DMS53 treated with DMSO at 0.1 percent for 48 hours (cell line): Measurements from ENCODE around the gene NAIF1.

Experiments used
- DNase-seq: peaks from one replicate; lab custom pipeline; 2025; ENCODE audit not compliant: unreplicated experiment; lab: John Stamatoyannopoulos, UW

The NAIF1 gene

DNA sequence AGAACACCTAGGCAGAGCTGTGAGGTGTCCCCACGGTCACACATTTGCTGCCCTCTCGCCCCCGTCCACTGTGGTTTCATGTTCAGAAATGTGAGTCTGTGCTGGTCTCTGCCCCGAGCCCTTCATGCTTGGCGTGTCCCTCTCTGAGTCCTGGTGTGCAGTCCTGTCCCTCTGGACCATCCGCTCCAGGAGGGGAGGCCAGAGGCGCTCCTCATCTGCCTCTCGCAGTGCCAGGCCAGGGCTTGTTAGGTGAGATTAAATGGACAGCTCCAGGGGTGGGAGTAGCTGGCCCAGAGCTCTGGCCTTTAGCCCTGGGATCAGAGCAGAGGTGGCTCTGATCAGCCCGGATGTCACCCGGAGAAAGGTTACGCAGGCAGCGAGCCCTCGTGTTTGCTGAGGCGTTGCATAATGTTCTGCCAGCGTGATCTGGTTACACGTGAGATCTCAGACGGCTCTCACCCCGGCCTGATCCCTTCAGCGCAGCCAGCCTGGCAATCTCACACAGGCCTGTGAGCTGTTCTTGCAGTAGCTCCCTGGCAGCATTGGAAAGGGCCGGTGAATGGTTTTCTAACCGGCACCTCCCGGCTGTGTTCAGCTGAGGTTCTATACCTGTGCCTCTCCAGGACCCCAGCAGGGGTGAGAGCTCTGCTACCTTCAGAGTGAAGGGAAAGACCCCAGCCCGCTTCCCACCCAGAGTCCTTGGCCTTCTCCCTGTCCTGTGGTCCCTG, 35.9 kb upstream of the NAIF1 start:
- DNase-seq, result peak; percentile 83

DNA sequence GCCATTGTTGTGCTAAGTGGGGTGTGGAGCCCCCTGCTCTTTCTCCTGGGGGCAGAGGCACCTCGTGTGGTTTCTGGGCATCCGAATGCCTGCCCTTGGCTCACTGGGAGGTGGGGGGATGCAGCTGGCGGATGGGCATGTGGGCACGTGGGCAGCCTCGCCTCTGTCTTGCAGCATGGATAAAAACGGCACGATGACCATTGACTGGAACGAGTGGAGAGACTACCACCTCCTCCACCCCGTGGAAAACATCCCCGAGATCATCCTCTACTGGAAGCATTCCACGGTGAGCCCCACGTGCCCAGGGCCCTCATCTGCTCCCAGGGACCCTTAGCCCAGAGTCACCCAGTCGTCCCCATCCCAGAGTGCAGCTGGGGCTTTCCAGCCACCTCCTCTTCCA, 35.1 kb upstream of the NAIF1 start:
- no peak for DNase-seq

DNA sequence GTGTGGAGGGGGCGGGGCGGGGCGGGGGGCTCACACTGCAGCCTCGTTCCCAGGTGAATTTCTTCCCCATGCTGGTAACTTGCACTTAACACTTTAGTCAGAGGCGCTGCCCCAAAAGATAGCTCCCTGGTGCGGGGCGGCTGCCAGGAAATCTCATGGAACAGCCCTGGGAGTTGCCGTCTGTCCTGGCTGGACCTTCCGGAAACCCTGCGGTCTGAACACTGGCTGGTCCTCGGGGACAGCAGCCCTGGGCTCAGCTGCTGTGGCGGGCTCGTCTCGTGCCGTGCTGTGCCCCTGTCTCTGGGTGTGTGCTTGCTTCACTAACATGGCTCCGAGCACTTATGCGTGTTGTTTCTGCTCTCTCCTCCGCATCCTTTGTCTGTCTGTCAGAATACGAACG, 34.6 kb upstream of the NAIF1 start:
- DNase-seq, result no peak

DNA sequence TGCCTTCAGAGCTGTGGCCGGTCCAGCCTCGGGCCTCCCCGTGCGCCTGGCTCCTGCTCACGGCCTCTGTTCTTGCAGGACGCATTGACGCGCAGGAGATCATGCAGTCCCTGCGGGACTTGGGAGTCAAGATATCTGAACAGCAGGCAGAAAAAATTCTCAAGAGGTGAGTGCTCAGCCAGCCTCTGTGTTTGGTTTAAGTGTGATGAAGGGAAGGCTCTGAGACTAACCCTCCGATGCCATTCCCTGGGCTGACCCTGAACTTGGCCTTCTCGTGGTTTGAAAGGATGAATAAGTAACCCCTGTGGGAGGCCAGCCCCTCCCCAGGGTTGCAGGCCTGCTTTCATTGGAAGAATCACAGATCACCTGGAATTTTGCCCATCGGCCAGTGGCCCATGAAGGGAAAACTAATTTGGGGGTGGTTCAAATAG, 34.1 kb upstream of the NAIF1 start:
- DNase-seq, result no peak

DNA sequence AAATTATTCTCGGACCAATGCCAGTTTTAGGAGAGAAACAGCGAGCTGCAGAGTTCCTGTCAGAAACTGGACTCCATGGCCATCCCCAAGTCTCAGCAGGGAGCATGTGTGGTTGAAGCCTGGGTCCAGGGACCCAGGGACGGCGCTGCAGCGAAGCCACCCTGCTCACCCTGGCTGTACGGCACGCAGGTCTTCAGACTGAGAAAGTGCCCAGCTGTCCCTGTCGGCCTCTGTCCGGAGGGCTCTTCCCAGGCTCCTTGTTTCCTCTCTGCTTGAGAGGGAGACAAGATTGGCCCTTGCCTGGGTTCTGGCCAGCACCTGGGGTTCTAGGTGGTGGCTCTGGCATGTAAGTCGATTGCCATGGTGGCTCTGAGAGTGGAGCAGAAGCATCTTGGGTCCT, 33.5 kb upstream of the NAIF1 start:
- DNase-seq, result no peak

DNA sequence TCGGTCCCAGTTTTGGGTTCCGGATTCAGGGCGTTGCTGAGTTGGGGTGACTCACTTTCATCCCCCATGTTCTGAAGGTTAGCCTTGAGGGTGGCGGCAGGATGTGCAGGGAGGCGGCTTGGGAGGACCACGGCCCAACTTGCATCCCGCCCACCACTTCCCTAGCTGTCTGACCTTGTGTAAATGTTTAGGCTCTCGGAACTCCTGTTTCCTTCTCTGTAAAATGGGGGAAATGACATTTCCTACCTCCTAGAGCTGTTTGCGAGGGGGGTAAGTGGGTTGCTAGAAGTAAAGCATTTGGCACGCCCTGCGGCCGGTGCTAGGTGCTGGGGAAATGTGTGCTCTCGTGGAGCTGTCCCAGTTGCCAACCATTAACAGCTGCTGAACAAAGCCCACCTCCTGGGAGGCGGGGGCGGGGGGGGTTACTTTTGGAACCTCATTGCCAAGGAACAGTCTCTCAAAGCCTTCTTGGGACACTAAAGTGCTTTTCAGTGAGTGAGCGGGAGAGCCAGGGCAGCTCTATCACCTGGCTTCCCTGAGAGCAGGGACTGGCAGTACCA, 32.9 kb upstream of the NAIF1 start:
- DNase-seq, result no peak

DNA sequence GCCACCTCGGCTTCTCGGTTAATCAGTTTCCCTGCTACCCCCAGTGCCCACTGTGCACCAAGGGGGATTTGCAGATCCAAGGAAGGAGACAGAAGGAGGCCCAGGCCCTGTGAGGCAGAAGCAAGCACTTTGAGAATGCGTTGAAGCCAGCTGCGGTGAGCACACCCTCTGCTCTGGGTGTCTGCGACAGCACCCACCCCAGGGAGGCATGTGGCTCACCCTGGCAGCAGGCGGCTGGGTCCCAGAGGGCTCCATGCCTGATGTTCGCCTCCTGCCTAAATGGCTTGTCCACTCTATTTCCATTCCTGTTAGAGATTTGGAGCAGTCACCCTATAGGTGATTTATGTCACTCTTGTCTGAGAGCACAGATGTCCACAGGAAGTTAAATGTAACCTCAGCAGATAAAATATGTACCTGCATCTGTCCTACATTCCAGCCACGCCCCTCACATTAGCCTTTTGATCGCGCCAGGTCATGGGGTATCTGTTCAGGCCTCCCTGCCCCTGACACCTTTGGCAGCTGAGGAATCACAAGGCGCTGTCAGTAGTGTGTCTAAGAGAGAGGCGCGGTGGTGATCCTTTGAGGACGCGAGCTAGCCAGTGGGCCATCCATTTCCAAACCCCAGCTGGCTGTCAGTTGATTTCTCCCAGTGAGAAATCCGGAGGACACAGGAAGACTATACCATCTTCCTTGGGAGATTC, 32.3 kb upstream of the NAIF1 start:
- DNase-seq, result no peak

DNA sequence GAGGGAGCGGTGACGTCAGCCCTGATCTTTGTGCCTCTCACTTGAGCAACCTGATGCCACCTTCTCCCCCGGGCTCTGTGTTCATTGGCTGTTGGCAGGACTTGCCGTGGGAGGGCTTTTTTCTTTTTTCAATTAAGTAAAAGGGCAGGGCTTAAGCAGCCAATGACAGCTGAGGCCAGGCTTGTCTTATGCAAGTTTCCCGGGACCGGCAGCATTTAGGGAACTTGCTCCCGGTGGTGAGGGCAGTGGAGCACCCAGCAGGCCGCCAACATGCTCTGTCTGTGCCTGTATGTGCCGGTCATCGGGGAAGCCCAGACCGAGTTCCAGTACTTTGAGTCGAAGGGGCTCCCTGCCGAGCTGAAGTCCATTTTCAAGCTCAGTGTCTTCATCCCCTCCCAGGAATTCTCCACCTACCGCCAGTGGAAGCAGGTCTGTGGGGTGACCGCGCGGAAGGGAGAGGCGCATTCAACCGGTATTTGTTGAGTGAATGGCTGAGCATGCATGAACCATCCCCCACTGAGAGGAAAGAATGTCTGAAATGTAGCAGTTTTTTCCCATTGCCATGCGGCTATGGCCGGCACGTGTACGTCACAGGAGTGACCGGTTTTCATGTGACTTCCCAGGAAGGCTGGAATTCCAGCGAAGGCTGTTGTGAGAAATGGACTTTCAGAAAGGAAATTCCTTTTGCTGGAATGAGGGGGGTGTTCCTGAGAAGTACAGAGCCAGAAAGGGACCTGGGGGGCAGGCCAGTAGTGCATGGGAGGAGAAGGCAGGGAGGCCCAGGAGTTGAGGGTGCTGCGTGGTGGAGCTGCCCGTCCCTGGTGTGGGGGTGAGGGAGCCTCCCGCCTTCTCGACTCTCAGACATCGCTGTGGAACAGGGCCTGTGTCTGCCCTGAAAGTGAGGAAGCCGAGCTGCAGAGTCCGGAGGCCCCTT, 31.4 kb upstream of the NAIF1 start:
- peak; percentile 96 for DNase-seq

DNA sequence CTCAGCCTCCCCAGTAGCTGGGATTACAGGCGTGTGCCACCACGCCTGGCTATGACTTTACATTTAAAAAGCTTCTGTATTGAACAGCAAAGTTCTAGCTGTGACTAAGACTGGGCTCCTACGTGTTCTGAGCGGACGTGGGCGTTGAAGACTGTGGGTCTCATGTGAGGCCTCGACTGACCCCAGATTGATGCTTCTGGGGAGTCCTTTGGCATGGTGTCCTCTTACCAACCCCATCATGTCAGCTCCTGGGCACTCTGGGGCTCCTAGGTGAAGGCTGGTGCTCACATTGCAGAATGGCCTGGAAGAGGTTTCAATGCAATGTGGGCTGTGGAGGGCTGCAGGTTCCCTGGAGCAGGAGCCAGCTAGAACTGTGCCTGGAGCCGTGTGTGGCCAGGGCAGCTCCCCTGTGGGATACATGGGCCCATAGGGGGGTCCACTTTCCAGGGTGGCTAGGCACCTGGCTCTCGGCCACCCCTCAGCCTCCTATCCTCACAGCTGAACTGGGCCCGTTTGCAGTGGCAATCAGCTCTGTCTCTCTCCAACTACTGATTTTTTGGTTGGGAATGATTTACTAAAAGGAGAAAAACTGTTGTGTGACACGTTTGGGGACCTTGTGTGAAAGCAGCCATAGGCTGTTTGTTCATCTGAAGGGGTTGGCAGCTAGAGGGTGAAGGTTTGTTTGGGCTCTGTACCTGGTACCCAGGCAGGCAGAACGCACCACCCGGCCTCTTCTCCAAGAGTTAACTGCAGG, 30.6 kb upstream of the NAIF1 start:
- DNase-seq, result no peak

DNA sequence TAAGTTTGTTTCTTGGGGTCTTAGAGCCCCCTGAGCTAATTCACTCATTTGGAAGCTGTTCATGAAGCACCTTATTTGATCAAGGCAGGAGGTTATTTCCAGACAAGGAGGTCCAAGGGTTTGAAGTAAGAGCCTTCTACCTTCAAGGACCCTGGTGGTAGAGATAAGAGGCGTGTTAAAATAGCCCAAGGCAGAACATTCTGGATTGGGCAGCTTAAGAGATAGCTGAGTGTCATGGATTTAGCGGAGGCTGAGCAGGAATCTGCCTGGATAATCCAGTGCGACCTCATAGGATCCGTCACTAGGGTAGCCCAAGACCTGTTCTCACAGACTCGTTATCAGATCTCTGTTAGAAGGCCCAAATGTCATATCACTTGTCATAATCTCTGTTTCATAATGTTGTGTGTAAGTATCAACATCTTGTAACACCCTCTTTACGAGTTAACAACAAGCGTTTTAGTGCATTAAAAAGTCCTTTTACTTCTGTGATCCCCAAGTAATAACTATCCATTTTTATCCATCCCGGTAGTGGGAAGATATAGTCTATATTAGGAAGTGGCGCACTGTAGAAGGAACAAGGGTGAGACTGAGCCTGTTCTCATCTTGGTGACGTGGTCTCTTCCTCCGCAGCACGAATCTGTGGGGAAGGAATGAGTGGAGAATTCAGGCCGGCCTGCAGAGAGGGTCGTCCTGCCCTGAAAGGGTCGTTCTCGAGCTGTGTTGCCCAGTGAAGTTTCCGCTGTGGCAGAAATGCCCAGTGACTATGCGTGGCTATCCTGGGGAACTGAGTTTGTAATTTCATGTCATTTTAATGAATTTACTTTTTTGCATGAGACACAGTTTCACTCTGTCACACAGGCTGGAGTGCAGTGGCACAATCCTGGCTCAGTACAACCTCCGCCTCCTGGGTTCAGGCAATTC, 29.8 kb upstream of the NAIF1 start:
- no peak for DNase-seq

DNA sequence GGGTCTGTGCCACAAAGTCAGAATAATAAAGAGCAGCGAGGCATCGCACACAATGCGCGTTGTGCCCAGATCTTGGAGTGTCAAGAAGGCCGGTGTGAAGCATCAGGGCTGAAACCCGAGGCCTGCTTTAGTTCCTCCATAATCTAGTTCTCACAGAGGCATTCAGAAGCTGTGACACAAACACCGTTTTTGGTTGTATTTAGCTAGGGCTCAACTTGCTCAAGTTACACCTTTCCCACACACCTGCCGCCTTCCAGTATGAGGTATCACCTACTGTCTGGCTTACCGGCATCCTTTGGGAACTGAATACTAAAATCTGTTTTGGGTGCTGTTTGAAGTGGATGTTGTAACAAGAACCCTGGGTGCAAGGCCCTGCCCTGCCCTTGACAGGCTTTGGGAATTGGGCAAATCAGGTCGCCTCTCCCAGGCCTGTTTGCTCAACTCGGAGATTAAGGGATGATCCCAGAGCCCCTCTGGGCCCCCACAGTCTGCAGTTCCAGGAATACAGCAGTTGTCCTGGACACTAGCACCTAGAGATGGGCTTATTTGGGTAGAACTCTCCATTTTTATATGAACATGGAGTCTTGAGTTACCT, 27.9 kb upstream of the NAIF1 start:
- DNase-seq, result no peak

DNA sequence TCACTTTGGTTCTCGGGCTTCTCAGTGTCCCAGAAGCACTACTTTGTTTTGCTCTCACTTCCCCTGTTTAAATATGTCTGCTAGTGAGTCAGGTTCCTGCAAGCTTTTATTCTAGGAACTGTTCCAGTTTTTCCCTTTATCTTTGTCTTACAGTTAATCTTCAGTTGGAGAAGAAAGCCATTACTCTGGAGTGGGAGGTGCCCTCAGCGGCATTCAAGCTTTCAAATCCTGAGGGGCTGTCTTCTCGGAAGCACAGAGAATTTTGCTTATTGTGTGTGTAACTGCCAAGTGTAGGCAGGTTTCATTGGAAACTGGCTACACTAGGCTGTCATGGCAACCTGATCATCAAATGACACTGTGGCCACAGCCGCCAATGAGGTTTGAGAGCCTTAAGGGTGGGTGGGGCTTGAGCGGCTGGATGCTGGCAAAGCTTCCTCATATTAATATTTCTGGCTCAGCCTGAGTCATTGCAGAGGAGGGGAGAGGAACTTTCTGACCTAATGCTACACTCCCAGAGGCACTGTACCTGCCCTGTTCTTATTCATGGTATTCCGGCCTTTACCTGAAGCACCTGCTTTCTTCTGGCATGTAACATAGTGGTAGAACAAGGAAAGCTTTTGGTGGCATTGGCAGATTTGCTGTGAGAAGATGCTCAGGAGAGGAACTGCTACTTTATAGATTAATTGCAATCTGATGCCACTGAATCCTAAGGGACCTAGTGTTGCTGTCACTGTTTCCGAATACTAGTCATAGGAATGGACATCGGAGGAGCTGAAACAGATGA, 27.2 kb upstream of the NAIF1 start:
- DNase-seq, result peak; percentile 93

DNA sequence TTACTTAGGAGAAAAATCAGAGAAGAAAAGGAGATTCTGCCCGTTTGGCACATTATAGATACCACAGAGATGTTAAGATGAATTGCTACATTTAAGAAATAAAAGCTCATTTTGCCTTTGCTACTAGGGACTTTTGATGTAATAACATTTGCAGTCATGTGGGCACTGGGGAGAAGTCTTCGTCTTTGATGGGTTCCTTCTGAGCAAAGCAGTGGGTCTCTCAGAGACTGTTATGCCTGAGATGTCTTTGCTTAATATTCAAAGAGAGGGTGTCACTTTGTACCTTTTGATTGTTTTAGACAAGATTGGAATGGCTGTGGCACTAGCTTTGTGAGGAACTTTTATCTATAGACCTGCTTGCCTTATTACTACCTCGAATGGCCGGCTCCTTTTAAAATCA, 25.9 kb upstream of the NAIF1 start:
- no peak for DNase-seq

DNA sequence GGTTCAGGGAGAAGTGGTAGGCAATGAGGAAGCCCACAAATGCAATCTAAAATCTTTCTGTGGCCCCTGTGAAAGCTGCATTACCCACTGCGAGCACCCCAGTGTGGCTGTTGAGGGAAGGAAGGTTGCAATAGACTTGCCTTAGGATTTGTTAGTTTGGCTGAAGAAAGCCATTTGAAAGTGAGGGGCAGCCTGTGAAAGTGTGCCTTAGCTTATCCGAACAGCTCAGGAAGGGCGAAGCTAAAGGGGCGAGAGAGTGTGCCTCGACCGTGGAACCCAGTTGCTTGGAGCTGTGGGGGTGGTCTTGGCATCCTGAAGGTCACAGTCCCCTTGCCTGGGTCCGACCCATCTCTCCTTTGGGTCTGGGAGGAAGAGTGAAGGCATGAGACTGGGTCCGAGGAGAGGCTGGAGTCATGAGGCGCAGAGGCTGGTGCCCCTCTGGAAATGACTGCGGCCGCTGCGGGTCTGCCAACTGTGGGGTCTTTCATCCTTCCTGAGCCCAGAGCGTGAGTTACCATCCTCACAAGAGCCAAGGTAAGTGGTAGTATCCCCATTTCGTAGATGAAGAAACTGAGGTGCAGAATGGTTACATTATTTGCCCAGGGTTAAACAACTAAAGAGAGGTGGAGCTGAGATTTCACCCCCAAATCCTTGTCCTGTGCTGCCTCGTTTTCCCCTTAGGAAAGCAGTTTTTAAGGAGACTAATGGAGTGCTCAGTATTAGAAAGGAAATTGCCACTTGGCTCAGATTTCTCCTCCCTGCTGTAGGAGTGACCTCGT, 25.3 kb upstream of the NAIF1 start:
- no peak for DNase-seq

DNA sequence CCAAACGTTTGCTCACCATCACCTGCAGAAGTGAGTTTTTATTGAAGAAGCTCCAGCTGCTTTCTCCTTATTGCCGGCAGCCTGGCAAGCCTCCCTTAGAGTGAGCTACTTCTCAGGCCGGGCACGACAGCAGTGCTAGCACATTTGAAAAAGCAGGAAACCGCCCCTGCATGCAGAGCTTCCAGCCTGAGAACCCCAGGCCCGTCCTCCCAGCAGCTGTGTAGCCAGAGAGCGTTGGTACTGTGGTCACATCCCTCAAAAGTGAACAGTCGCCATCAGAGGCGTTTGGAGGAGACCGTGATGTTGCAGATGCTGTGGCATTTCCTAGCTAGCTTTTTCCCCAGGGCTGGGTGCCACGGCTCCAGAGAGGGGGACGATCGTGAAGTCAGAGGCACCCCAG, 24.5 kb upstream of the NAIF1 start:
- no peak for DNase-seq

DNA sequence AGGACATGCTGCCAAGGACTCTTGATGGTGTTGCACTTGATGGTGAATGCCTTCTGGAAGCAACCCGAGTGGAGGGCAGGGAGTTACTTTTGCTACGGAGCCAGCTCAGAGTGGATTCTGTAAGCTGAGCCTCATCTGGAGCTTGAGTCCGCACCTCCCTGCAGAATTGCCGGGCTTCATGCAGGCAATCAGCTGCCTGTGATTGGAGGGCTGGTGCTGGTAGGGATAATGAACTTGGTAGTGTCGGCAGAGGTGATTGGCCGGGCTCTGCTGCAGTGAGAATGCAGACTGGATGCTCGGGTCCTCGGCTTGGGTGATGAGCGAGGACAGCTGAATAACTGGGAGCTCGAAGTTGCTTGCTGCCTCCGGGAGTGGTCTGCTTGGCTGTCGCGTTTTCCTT, 24.0 kb upstream of the NAIF1 start:
- no peak for DNase-seq

DNA sequence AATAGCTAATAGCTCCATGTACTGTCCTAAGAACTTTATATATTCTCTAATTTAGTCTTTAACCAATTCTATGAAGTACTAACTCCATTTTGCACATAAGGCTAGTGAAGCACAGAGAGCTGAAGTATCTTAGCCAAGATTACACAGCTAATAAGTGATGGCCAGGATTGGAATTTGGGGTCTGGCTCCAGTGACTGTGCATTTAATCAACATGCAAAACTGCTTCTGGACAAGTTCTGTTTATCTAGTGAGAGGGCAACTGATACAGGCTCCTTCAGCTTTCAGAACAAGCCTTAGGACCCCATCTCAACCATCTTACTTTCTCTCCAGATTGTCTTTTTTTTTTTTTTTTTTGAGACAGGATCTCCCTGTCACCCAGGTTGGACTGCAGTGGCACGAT, 22.2 kb upstream of the NAIF1 start:
- DNase-seq, result no peak
